Astrocyte of the hippocampus (primary cell): Measurements from ENCODE around the gene INAFM2.
A peak's percentile ranks its signal among the peaks of the same experiment; 100 is the strongest.

Source experiments
- DNase-seq: peaks from one replicate; pipeline ENCODE4 v3.0.0; 2011; ENCODE audit warnings: low read depth, low spot score

INAFM2 gene

GRCh38 chr15:40306371-40306770, 17.1 kb upstream of the INAFM2 start:
- DNase-seq, result no peak

- no peak for DNase-seq
Measured at GRCh38 chr15:40306908-40307307, 16.6 kb upstream of the INAFM2 start.

- DNase-seq, result no peak
Measured at GRCh38 chr15:40307421-40308211, 15.9 kb upstream of the INAFM2 start, which contains the start of gene PLCB2. PLCB2 (minus strand) TSS chr15:40307935; CDS start chr15:40307672, 263 bp downstream.

GRCh38 chr15:40309344-40309862, 14.1 kb upstream of the INAFM2 start:
- DNase-seq, result no peak

- DNase-seq, result peak; percentile 75
Measured at GRCh38 chr15:40310001-40310959, 13.2 kb upstream of the INAFM2 start.

GRCh38 chr15:40310993-40311392, 12.5 kb upstream of the INAFM2 start:
- DNase-seq, result no peak

- no peak for DNase-seq
Measured at GRCh38 chr15:40312370-40313158, 10.9 kb upstream of the INAFM2 start.

- peak; percentile 75 for DNase-seq
Measured at GRCh38 chr15:40313531-40314398, 9.7 kb upstream of the INAFM2 start.

- no peak for DNase-seq
Measured at GRCh38 chr15:40314723-40315276, 8.7 kb upstream of the INAFM2 start.

- no peak for DNase-seq
Measured at GRCh38 chr15:40316931-40317330, 6.6 kb upstream of the INAFM2 start.

- DNase-seq, result no peak
Measured at GRCh38 chr15:40317580-40317979, 5.9 kb upstream of the INAFM2 start.

GRCh38 chr15:40320409-40320808, 3.1 kb upstream of the INAFM2 start:
- DNase-seq, result no peak

GRCh38 chr15:40320931-40321371, 2.5 kb upstream of the INAFM2 start:
- DNase-seq, result peak; percentile 76

- peak; percentile 77 for DNase-seq
Measured at GRCh38 chr15:40322531-40323238, 807 bp upstream of the INAFM2 start.

- DNase-seq, result peak; percentile 56
Measured at GRCh38 chr15:40323953-40324937, 753 bp downstream of the INAFM2 start.

GRCh38 chr15:40325188-40325587, 1.7 kb downstream of the INAFM2 start:
- DNase-seq, result no peak

GRCh38 chr15:40325700-40326099, 2.2 kb downstream of the INAFM2 start:
- DNase-seq, result no peak

GRCh38 chr15:40327457-40327856, 4.0 kb downstream of the INAFM2 start:
- no peak for DNase-seq
